ENCODE results near the gene SERPINB7. TPM values are rescaled to one million over a fixed set of nuclear protein-coding genes. Genes with fewer than 3 reads are reported as not detected.

Gene SERPINB7
- total RNA-seq, 1 experiment from 2014 or later = not detected

GRCh38 chr18:63762518-63762917 is 12.7 kb upstream of the SERPINB7 start:
- POLR2A ChIA-PET = no interaction called here
- Histone ChIP-seq H3K27me3 (ENCODE audit: insufficient read depth, low read length) (no peaks in the 10 kb centered on the region), H3K4me2 (ENCODE audit: low read length) (no peak overlapping the region), H3K36me3 (ENCODE audit: control insufficient read depth in 1 of 2, insufficient read depth in 2 of 2, low read length in 2 of 2) (no peaks in the 10 kb centered on the region), H3K9me2 (ENCODE audit: insufficient read depth) (no peaks in the 10 kb centered on the region), H3K27ac (ENCODE audit: low read depth, low read length) (no peak overlapping the region), H3K9me3 (ENCODE audit: control insufficient read depth in 1 of 2, insufficient read depth in 1 of 2, low read depth in 1 of 2, low read length in 2 of 2) (peaks cover 0 to 6% of the 10 kb centered on the region in 2 experiments; a peak in 1 of 4 replicates), H3K79me2 (ENCODE audit: insufficient read depth, low read length) (no peaks in the 10 kb centered on the region), H2AFZ (ENCODE audit: low read depth, low read length, poor library complexity, severe bottlenecking) (no peak overlapping the region), H3K9ac (ENCODE audit: low read length) (no peak overlapping the region), H3K4me1 (ENCODE audit: control insufficient read depth in 1 of 2, insufficient read depth in 2 of 2, low read length in 2 of 2) (no peaks in the 10 kb centered on the region), H3K4me3 (replicated peaks in 1 of 2; ENCODE audit: low read depth in 1 of 2, low read length in 2 of 2) (no peak overlapping the region), H4K20me1 (ENCODE audit: insufficient read depth) (no peaks in the 10 kb centered on the region)
- RAD21 ChIA-PET (ENCODE audit: low non-redundant PET in 1 of 2, low total read pairs in 2 of 2, uncharacterized antibody in 2 of 2, unreplicated experiment in 2 of 2) = no interaction called here
- CTCF ChIA-PET = no interaction called here
- intact Hi-C loops (cut with micrococcal nuclease) = no loop called here
- no peak for DNase-seq (ENCODE audit: low read depth, low spot score)
- no peak for TF ChIP-seq ATF3 (IDR thresholded peaks at IDR 0.05)
- no peak for TF ChIP-seq ELF1 (IDR thresholded peaks at IDR 0.05; ENCODE audit: borderline replicate concordance, low read depth)
- no peak for TF ChIP-seq CBX3 (IDR thresholded peaks at IDR 0.05; ENCODE audit: low read depth)
- TF ChIP-seq ZFX (IDR thresholded peaks at IDR 0.05) = no peak
- no peak for TF ChIP-seq FOSL1 (IDR thresholded peaks at IDR 0.05; ENCODE audit: low read depth)
- no peak for TF ChIP-seq ZNF274 (IDR thresholded peaks at IDR 0.05; ENCODE audit: low read depth, low read length)
- BruUV-seq (replicated peaks) = no TSS peak
- no peak for ATAC-seq

DNA sequence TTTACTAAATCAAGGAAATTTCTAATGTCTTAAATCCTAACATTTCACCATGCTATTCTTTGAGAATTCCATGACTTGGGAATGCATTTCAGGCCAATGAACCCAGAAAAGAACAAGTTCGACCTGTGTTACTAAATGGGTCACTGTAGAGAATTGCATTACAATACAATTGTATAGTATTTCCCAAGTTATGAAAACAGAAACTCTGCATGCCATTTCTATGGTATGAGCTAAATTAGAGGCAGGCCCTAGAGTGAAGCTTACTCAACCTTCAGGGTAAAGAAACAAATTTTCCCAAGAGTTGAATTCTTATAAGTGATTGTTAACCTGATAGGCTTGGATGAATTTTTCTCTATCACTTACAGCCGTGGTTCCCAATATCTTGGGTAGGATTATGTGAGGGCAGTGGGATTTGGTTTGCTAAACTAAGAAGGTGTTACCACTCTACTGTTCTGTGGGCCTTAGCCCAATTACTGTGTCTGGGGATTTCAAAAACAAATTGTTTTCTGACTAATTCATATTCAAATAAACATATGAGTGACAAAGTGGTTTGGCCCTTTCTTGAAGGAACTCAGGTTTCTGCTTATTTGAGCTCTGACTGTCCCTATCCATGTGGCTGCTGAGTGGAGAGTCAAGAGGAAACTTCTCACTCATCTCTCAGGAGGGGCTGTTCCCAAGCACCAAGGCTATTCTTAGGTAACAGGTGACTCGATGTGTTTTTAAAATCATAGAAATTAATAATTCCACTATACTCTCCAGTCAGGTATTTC is 11.2 kb upstream of the SERPINB7 start:
- Histone ChIP-seq H3K4me3 (replicated peaks in 1 of 2; ENCODE audit: low read depth in 1 of 2, low read length in 2 of 2) (no peak overlapping the region), H3K4me2 (ENCODE audit: low read length) (no peak overlapping the region), H4K20me1 (ENCODE audit: insufficient read depth) (no peaks in the 10 kb centered on the region), H2AFZ (ENCODE audit: low read depth, low read length, poor library complexity, severe bottlenecking) (no peak overlapping the region), H3K36me3 (ENCODE audit: control insufficient read depth in 1 of 2, insufficient read depth in 2 of 2, low read length in 2 of 2) (no peaks in the 10 kb centered on the region), H3K9me2 (ENCODE audit: insufficient read depth) (no peaks in the 10 kb centered on the region), H3K79me2 (ENCODE audit: insufficient read depth, low read length) (no peaks in the 10 kb centered on the region), H3K4me1 (ENCODE audit: control insufficient read depth in 1 of 2, insufficient read depth in 2 of 2, low read length in 2 of 2) (no peaks in the 10 kb centered on the region), H3K9me3 (ENCODE audit: control insufficient read depth in 1 of 2, insufficient read depth in 1 of 2, low read depth in 1 of 2, low read length in 2 of 2) (peaks cover 0 to 6% of the 10 kb centered on the region in 2 experiments; a peak in 1 of 4 replicates), H3K27ac (ENCODE audit: low read depth, low read length) (no peak overlapping the region), H3K27me3 (ENCODE audit: insufficient read depth, low read length) (no peaks in the 10 kb centered on the region), H3K9ac (ENCODE audit: low read length) (no peak overlapping the region)
- ATAC-seq = no peak
- RAD21 ChIA-PET (ENCODE audit: low non-redundant PET in 1 of 2, low total read pairs in 2 of 2, uncharacterized antibody in 2 of 2, unreplicated experiment in 2 of 2) = no interaction called here
- CTCF ChIA-PET = no interaction called here
- intact Hi-C loops (cut with micrococcal nuclease) = no loop called here
- BruUV-seq (replicated peaks) = no TSS peak
- POLR2A ChIA-PET = no interaction called here
- no peak for DNase-seq (ENCODE audit: low read depth, low spot score)
- TF ChIP-seq SP1 (IDR thresholded peaks at IDR 0.05; ENCODE audit: low read depth) (no peak), POLR2A (IDR thresholded peaks at IDR 0.05; ENCODE audit: borderline replicate concordance, extremely low read depth, insufficient read depth, insufficient read length) (no peak), ATF3 (IDR thresholded peaks at IDR 0.05) (no peak), ELF1 (IDR thresholded peaks at IDR 0.05; ENCODE audit: borderline replicate concordance, low read depth) (no peak), TCF7L2 (IDR thresholded peaks at IDR 0.05; ENCODE audit: borderline replicate concordance, extremely low read depth, insufficient read depth, insufficient read length) (no peak), SRF (IDR thresholded peaks at IDR 0.05; ENCODE audit: low read depth) (no peak), FOSL1 (IDR thresholded peaks at IDR 0.05; ENCODE audit: low read depth) (no peak), CBX3 (IDR thresholded peaks at IDR 0.05; ENCODE audit: low read depth) (no peak), EZH2phosphoT487 (IDR thresholded peaks at IDR 0.05; ENCODE audit: borderline replicate concordance) (no peak)
- TF ChIP-seq, protein P1, sequence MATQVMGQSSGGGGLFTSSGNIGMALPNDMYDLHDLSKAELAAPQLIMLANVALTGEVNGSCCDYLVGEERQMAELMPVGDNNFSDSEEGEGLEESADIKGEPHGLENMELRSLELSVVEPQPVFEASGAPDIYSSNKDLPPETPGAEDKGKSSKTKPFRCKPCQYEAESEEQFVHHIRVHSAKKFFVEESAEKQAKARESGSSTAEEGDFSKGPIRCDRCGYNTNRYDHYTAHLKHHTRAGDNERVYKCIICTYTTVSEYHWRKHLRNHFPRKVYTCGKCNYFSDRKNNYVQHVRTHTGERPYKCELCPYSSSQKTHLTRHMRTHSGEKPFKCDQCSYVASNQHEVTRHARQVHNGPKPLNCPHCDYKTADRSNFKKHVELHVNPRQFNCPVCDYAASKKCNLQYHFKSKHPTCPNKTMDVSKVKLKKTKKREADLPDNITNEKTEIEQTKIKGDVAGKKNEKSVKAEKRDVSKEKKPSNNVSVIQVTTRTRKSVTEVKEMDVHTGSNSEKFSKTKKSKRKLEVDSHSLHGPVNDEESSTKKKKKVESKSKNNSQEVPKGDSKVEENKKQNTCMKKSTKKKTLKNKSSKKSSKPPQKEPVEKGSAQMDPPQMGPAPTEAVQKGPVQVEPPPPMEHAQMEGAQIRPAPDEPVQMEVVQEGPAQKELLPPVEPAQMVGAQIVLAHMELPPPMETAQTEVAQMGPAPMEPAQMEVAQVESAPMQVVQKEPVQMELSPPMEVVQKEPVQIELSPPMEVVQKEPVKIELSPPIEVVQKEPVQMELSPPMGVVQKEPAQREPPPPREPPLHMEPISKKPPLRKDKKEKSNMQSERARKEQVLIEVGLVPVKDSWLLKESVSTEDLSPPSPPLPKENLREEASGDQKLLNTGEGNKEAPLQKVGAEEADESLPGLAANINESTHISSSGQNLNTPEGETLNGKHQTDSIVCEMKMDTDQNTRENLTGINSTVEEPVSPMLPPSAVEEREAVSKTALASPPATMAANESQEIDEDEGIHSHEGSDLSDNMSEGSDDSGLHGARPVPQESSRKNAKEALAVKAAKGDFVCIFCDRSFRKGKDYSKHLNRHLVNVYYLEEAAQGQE (IDR thresholded peaks at IDR 0.05; ENCODE audit: low read depth) = no peak
- TF ChIP-seq, protein P2, sequence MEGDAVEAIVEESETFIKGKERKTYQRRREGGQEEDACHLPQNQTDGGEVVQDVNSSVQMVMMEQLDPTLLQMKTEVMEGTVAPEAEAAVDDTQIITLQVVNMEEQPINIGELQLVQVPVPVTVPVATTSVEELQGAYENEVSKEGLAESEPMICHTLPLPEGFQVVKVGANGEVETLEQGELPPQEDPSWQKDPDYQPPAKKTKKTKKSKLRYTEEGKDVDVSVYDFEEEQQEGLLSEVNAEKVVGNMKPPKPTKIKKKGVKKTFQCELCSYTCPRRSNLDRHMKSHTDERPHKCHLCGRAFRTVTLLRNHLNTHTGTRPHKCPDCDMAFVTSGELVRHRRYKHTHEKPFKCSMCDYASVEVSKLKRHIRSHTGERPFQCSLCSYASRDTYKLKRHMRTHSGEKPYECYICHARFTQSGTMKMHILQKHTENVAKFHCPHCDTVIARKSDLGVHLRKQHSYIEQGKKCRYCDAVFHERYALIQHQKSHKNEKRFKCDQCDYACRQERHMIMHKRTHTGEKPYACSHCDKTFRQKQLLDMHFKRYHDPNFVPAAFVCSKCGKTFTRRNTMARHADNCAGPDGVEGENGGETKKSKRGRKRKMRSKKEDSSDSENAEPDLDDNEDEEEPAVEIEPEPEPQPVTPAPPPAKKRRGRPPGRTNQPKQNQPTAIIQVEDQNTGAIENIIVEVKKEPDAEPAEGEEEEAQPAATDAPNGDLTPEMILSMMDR (IDR thresholded peaks at IDR 0.05 in 2 of 3, conservative IDR thresholded peaks at IDR 0.05 in 1 of 3; ENCODE audit: borderline replicate concordance in 1 of 3, insufficient read depth in 1 of 3, low read depth in 2 of 3, low read length in 2 of 3) = no peak
